H1 (cell line): Measurements from ENCODE around the gene OMA1. TPM values are rescaled to one million over a fixed set of nuclear protein-coding genes. Genes with fewer than 3 reads are reported as not detected.

Experiments
- CTCF ChIA-PET: fragments of 300-600 bp; sonication (Branson Sonifier 250); formaldehyde crosslinking; loops from one replicate; lab custom pipeline; 2021; ENCODE audit not compliant: partially characterized antibody; lab: Charles Lee
- POLR2A ChIA-PET: fragments of 300-600 bp; sonication (Branson Sonifier 250); formaldehyde crosslinking; loops from one replicate; lab custom pipeline; 2021; ENCODE audit warnings: inconsistent platforms; ENCODE audit not compliant: partially characterized antibody; lab: Charles Lee
- DNase-seq, 2 experiments: peaks; one replicate each; pipeline versions ENCODE4 v3.0.0 to v3.0.0-alpha.2; 2010 to 2022; ENCODE audit warnings: low spot score in 2 of 2, low read depth in 1 of 2, mixed read lengths in 1 of 2
- FAIRE-seq: peaks from 2 replicates; lab custom pipeline; 2011; peaks lifted over from hg19 to GRCh38; lab: Jason Lieb, UNC
- H2AFZ ChIP-seq: 2 replicates; pipeline ENCODE4 v1.8.1; 2012; ENCODE audit warnings: low read length, inconsistent platforms
- H2AK5ac ChIP-seq: 2 replicates; pipeline ENCODE4 v1.6.1; 2013; ENCODE audit warnings: low read depth, low read length
- H2BK120ac ChIP-seq: replicated peaks from 2 replicates; pipeline ENCODE3; 2013; ENCODE audit warnings: low read depth, low read length, inconsistent platforms
- H2BK12ac ChIP-seq: 2 replicates; pipeline ENCODE4 v1.6.1; 2013; ENCODE audit warnings: low read depth, low read length
- H2BK15ac ChIP-seq: 2 replicates; pipeline ENCODE4 v1.6.1; 2013; ENCODE audit warnings: low read length
- H2BK20ac ChIP-seq: 2 replicates; pipeline ENCODE4 v1.6.1; 2013; ENCODE audit warnings: low read length
- H2BK5ac ChIP-seq: 2 replicates; pipeline ENCODE4 v1.6.1; 2013; ENCODE audit warnings: low read depth, low read length
- H3K14ac ChIP-seq: 2 replicates; pipeline ENCODE4 v1.6.1; 2013; ENCODE audit warnings: inconsistent platforms; ENCODE audit not compliant: insufficient read length
- H3K18ac ChIP-seq: 2 replicates; pipeline ENCODE4 v1.6.1; 2013; ENCODE audit warnings: low read length; ENCODE audit errors: extremely low read depth
- H3K23ac ChIP-seq: 2 replicates; pipeline ENCODE4 v1.6.1; 2013; ENCODE audit warnings: inconsistent platforms; ENCODE audit not compliant: insufficient read length
- H3K23me2 ChIP-seq: 2 replicates; pipeline ENCODE4 v1.6.1; 2013; ENCODE audit warnings: low read depth, low read length
- H3K27ac ChIP-seq: 2 replicates; pipeline ENCODE4 v1.6.1; 2011; ENCODE audit warnings: low read depth, low read length, inconsistent platforms
- H3K27me3 ChIP-seq, 4 experiments: replicated peaks in 1 of 4; 1 replicate in 1 of 4; 2 replicates in 3 of 4; pipeline versions ENCODE4 v1.6.1 to v1.8.1; 2011 to 2013; ENCODE audit warnings: low read length in 3 of 4, mild to moderate bottlenecking in 3 of 4, inconsistent platforms in 2 of 4, mixed read lengths in 2 of 4, moderate library complexity in 1 of 4; ENCODE audit not compliant: control insufficient read depth in 3 of 4, insufficient read depth in 3 of 4; ENCODE audit errors: extremely low read depth in 1 of 4
- H3K36me3 ChIP-seq, 4 experiments: 2 replicates each; pipeline versions ENCODE4 v1.6.1 to v1.8.1; 2011 to 2013; ENCODE audit warnings: mild to moderate bottlenecking in 4 of 4, low read length in 3 of 4, moderate library complexity in 2 of 4, control low read depth in 1 of 4, inconsistent platforms in 1 of 4; ENCODE audit not compliant: insufficient read depth in 4 of 4, control insufficient read depth in 2 of 4
- H3K4ac ChIP-seq: replicated peaks from 2 replicates; pipeline ENCODE3; 2013; ENCODE audit warnings: low read length, low read depth, mixed read lengths, inconsistent platforms; ENCODE audit not compliant: insufficient read length
- H3K4me1 ChIP-seq, 4 experiments: replicated peaks in 1 of 4; 1 replicate in 1 of 4; 2 replicates in 3 of 4; pipeline versions ENCODE4 v1.6.1 to v1.8.1; 2011 to 2013; ENCODE audit warnings: low read length in 3 of 4, inconsistent platforms in 2 of 4, mixed read lengths in 1 of 4; ENCODE audit not compliant: insufficient read depth in 4 of 4, control insufficient read depth in 3 of 4
- H3K4me2 ChIP-seq, 2 experiments: 2 replicates each; pipeline versions ENCODE4 v1.6.1 to v1.8.1; 2011 to 2013; ENCODE audit warnings: low read depth in 2 of 2, low read length in 2 of 2, control low read depth in 1 of 2, inconsistent platforms in 1 of 2, mild to moderate bottlenecking in 1 of 2; ENCODE audit not compliant: insufficient read depth in 1 of 2
- H3K4me3 ChIP-seq, 4 experiments: fragments of 200-600, 300-600 bp in 1 of 4; sonication (generic), shearing (Covaris generic), sonication (Bioruptor Twin) in 1 of 4; 2 replicates each; pipeline versions ENCODE4 v1.5.1 to v1.8.1; 2011 to 2016; ENCODE audit warnings: low read length in 4 of 4, low read depth in 3 of 4, control low read depth in 2 of 4, inconsistent platforms in 2 of 4, mild to moderate bottlenecking in 2 of 4, mixed read lengths in 1 of 4, moderate library complexity in 1 of 4; ENCODE audit not compliant: insufficient read depth in 2 of 4; ENCODE audit errors: extremely low read depth in 1 of 4
- H3K56ac ChIP-seq: replicated peaks from 2 replicates; pipeline ENCODE3; 2013; ENCODE audit warnings: low read depth, mild to moderate bottlenecking, mixed read lengths, low read length, inconsistent platforms; ENCODE audit not compliant: insufficient read length
- H3K79me1 ChIP-seq: 2 replicates; pipeline ENCODE4 v1.6.1; 2013; ENCODE audit warnings: low read depth, low read length, control low read depth
- H3K79me2 ChIP-seq, 2 experiments: 2 replicates each; pipeline versions ENCODE4 v1.6.1 to v1.8.1; 2012 to 2013; ENCODE audit warnings: low read length in 2 of 2, mild to moderate bottlenecking in 2 of 2, inconsistent platforms in 1 of 2; ENCODE audit not compliant: insufficient read depth in 2 of 2, control insufficient read depth in 1 of 2
- H3K9ac ChIP-seq, 4 experiments: replicated peaks in 1 of 4; 1 replicate in 1 of 4; 2 replicates in 3 of 4; pipeline versions ENCODE4 v1.6.1 to v1.8.1; 2011 to 2013; ENCODE audit warnings: low read depth in 3 of 4, low read length in 3 of 4, control low read depth in 2 of 4, mild to moderate bottlenecking in 2 of 4, moderate library complexity in 2 of 4, inconsistent platforms in 1 of 4; ENCODE audit errors: extremely low read depth in 1 of 4
- H3K9me3 ChIP-seq, 2 experiments: 2 replicates each; pipeline versions ENCODE4 v1.6.1 to v1.8.1; 2012 to 2013; ENCODE audit warnings: mild to moderate bottlenecking in 2 of 2, moderate library complexity in 2 of 2, control low read depth in 1 of 2, inconsistent platforms in 1 of 2, low read depth in 1 of 2, low read length in 1 of 2, mixed read lengths in 1 of 2; ENCODE audit not compliant: insufficient read depth in 2 of 2
- H4K20me1 ChIP-seq, 2 experiments: replicated peaks in 1 of 2; 2 replicates each; pipeline versions ENCODE3 to v1.8.1; 2011 to 2013; ENCODE audit warnings: inconsistent platforms in 2 of 2, low read length in 2 of 2, mild to moderate bottlenecking in 1 of 2; ENCODE audit not compliant: insufficient read depth in 2 of 2, control insufficient read depth in 1 of 2
- H4K5ac ChIP-seq: 2 replicates; pipeline ENCODE4 v1.6.1; 2013; ENCODE audit warnings: low read length, low read depth, mixed read lengths, inconsistent platforms; ENCODE audit not compliant: insufficient read length
- H4K8ac ChIP-seq: 2 replicates; pipeline ENCODE4 v1.8.0; 2013; ENCODE audit warnings: mild to moderate bottlenecking, moderate library complexity, low read length, inconsistent platforms; ENCODE audit not compliant: insufficient read depth; ENCODE audit errors: extremely low read depth
- H4K91ac ChIP-seq: replicated peaks from 2 replicates; pipeline ENCODE3; 2013; ENCODE audit warnings: low read length, mixed read lengths, inconsistent platforms; ENCODE audit not compliant: insufficient read length
- CBX8 ChIP-seq: fragments of 300-800, 300-1000 bp; sonication (generic); IDR thresholded peaks from 2 replicates; pipeline ENCODE4 v1.7.1; 2016; ENCODE audit warnings: low read depth, low read length, borderline replicate concordance
- CHD2 ChIP-seq: IDR thresholded peaks from 2 replicates; pipeline ENCODE4 v1.6.1; 2012; ENCODE audit warnings: low read length, improper control_type of control experiment
- EP300 ChIP-seq, 2 experiments: IDR thresholded peaks; 1 replicate in 1 of 2; 2 replicates in 1 of 2; pipeline ENCODE4 v1.6.1; 2011 to 2012; ENCODE audit warnings: low read depth in 2 of 2, low read length in 2 of 2, mild to moderate bottlenecking in 2 of 2, borderline replicate concordance in 1 of 2, inconsistent platforms in 1 of 2, moderate library complexity in 1 of 2
- FOSL1 ChIP-seq: IDR thresholded peaks from 2 replicates; pipeline ENCODE4 v1.6.1; 2011; ENCODE audit warnings: mild to moderate bottlenecking, low read depth, low read length, moderate library complexity; ENCODE audit not compliant: insufficient read depth
- GABPA ChIP-seq: IDR thresholded peaks from 2 replicates; pipeline ENCODE4 v1.6.1; 2011; ENCODE audit warnings: mild to moderate bottlenecking, low read length, moderate library complexity, borderline replicate concordance; ENCODE audit not compliant: insufficient read depth
- HDAC6 ChIP-seq: IDR thresholded peaks from one replicate; pipeline ENCODE4 v1.7.1; 2012; ENCODE audit warnings: low read depth, mild to moderate bottlenecking, inconsistent platforms, low read length, moderate library complexity
- JUND ChIP-seq: IDR thresholded peaks from 2 replicates; pipeline ENCODE4 v1.6.1; 2011; ENCODE audit warnings: mild to moderate bottlenecking, improper control_type of control experiment, low read length
- NRF1 ChIP-seq: IDR thresholded peaks from 2 replicates; pipeline ENCODE4 v1.6.1; 2011; ENCODE audit warnings: mild to moderate bottlenecking, low read depth, low read length, improper control_type of control experiment
- SIX5 ChIP-seq: IDR thresholded peaks from 2 replicates; pipeline ENCODE4 v1.6.1; 2011; ENCODE audit warnings: mild to moderate bottlenecking, low read depth, low read length
- SP2 ChIP-seq: IDR thresholded peaks from 2 replicates; pipeline ENCODE4 v1.6.1; 2012; ENCODE audit warnings: mild to moderate bottlenecking, low read length, inconsistent platforms
- TAF1 ChIP-seq: IDR thresholded peaks from 2 replicates; pipeline ENCODE4 v1.6.1; 2011; ENCODE audit warnings: mild to moderate bottlenecking, low read depth, low read length
- TEAD4 ChIP-seq: IDR thresholded peaks from 2 replicates; pipeline ENCODE4 v1.6.1; 2012; ENCODE audit warnings: low read depth, low read length, inconsistent platforms, mixed read lengths
- WGBS, 2 experiments: shearing (Covaris generic) in 1 of 2; methylation state at CpG; one replicate each; pipeline versions ENCODE4 v1.1.6 to v1.1.7; 2013 to 2015; ENCODE audit warnings: low lambda C conversion rate in 2 of 2, mixed read lengths in 2 of 2, inconsistent platforms in 1 of 2, low coverage in 1 of 2, missing lambda C conversion rate in 1 of 2; ENCODE audit not compliant: insufficient replicate concordance in 2 of 2, insufficient coverage in 1 of 2, insufficient read length in 1 of 2; ENCODE audit errors: extremely low coverage in 1 of 2, missing lambda C conversion rate in 1 of 2; 5-methylcytosine and 5-hydroxymethylcytosine counted together
- polyA plus RNA-seq, 7 experiments: library from polyadenylated mRNA; depleted of rRNA in 3 of 7; stranded (reverse) in 5 of 7; unstranded in 2 of 7; fragments of >200 nt in 5 of 7; fragments of 200-250 nt in 2 of 7; gene quantifications; 1 replicate in 5 of 7; 2 replicates in 1 of 7; 4 replicates in 1 of 7; pipeline versions ENCODE4 v1.2.1 to v1.2.3, GENCODE V29; 2011 to 2013; ENCODE audit warnings: missing spikeins in 2 of 7, mixed read lengths in 2 of 7
- total RNA-seq: library from RNA; stranded (reverse); fragmentation: NEBNext Ultra II Directional; extraction: Animal tissue kit (Norgen Biotek cat#: 25700); gene quantifications from 2 replicates; pipeline ENCODE4 v1.2.1, GENCODE V29; 2021

The OMA1 gene
- total and polyA plus RNA-seq, 2 of the 8 experiments (the other 6 are each of a cell fraction or from before 2014, with no cell fraction given) = 7.7 to 11.7 TPM

- Histone ChIP-seq H4K8ac (no peak overlapping the region), H3K23me2 (no peaks in the 10 kb centered on the region), H2AK5ac (no peak overlapping the region), H3K36me3 (no peaks in the 10 kb centered on the region), H2BK12ac (no peak overlapping the region), H3K4me1 (peaks cover 0 to 6% (median 0%) of the 10 kb centered on the region in 4 experiments; a peak in 3 of 7 replicates), H3K79me2 (no peaks in the 10 kb centered on the region), H3K4ac (no peak overlapping the region), H2BK20ac (no peak overlapping the region), H4K91ac (no peak overlapping the region), H4K20me1 (no peaks in the 10 kb centered on the region), H2AFZ (no peak overlapping the region), H3K18ac (no peak overlapping the region), H2BK15ac (no peak overlapping the region), H3K9ac (no peak overlapping the region), H3K14ac (no peak overlapping the region), H3K27ac (no peak overlapping the region), H2BK5ac (no peak overlapping the region), H3K9me3 (no peaks in the 10 kb centered on the region), H3K56ac (no peak overlapping the region), H3K23ac (no peak overlapping the region), H3K27me3 (no peaks in the 10 kb centered on the region), H2BK120ac (no peak overlapping the region), H4K5ac (no peak overlapping the region), H3K4me2 (no peak overlapping the region), H3K79me1 (no peaks in the 10 kb centered on the region), H3K4me3 (no peak overlapping the region)
- WGBS, 2 experiments = 71% methylated on average over 3 of the region's 3 CpGs; no CpG with 5 or more reads in 1 of the 2 experiments
- ChIA-PET POLR2A (no interaction called here), CTCF (interaction anchor here (0.8 to 4.0 kb wide), 3 partner anchors 17 to 86 kb away, joined by 3 to 19 read pairs (median 5); partner anchors contain the start of gene OMA1)
- FAIRE-seq (no peak), DNase-seq (peak in 1 of 2 experiments; percentile 2)
- TF ChIP-seq CBX8 (no peak), CHD2 (no peak), GABPA (no peak), TAF1 (no peak), HDAC6 (no peak), NRF1 (no peak), FOSL1 (no peak), EP300 (IDR thresholded peaks at IDR 0.05; ENCODE audit: borderline replicate concordance in 1 of 2, low read depth in 2 of 2, low read length in 2 of 2) (no peak), SIX5 (no peak), TEAD4 (no peak), SP2 (no peak), JUND (no peak)
Observed at GRCh38 chr1:58566339-58566738, 19.8 kb upstream of the OMA1 start.
